ENCODE results near the gene SREK1. TPM values are rescaled to one million over a fixed set of nuclear protein-coding genes. Genes with fewer than 3 reads are reported as not detected.

Gene SREK1
- total and polyA plus RNA-seq, 9 of the 15 experiments (the other 6 are each of a cell fraction or from before 2014, with no cell fraction given), result 40.8 to 128 (median 81.9) TPM

Other genes with a start within 250 kb of the SREK1 start
- gene ERBIN, start 217.7 kb upstream of the SREK1 start, total RNA-seq (2014; rRNA removed), result 27.9 and 41.7 TPM in 2 replicates
- gene ERBIN, start 217.7 kb upstream of the SREK1 start, total RNA-seq (2014; rRNA removed; fragmentation: Illumina TruSeq; extraction: Trizol), result 62.1 and 80.5 TPM in 2 replicates
- gene ERBIN, start 217.7 kb upstream of the SREK1 start, total RNA-seq (2015; rRNA removed; fragmentation: Illumina TruSeq; extraction: Trizol), result 66.1 and 72.8 TPM in 2 replicates
- gene ERBIN, start 217.7 kb upstream of the SREK1 start, total RNA-seq (2021), result 47.5 and 50.8 TPM in 2 replicates
- 37.9 and 56.9 TPM in 2 replicates for gene ERBIN, start 217.7 kb upstream of the SREK1 start, polyA plus RNA-seq (2011; rRNA removed)
- gene ERBIN, start 217.7 kb upstream of the SREK1 start, polyA plus RNA-seq (2014; fragmentation: Illumina TruSeq; extraction: Trizol), result 39.0 and 40.6 TPM in 2 replicates
- 10 to 100 TPM; 11.9 to 12.1 TPM for gene ERBIN, start 217.7 kb upstream of the SREK1 start, polyA plus RNA-seq (2014; fragmentation: Nextera tagmentation; extraction: Ambion mirVana)
- 38.6 and 40.4 TPM in 2 replicates for gene ERBIN, start 217.7 kb upstream of the SREK1 start, polyA plus RNA-seq (2014; rRNA removed)